ENCODE results near the gene DEFB132. TPM values are rescaled to one million over a fixed set of nuclear protein-coding genes. Genes with fewer than 3 reads are reported as not detected.

Gene DEFB132
- total and polyA plus RNA-seq, 2 experiments from 2014 or later = not detected

DNA sequence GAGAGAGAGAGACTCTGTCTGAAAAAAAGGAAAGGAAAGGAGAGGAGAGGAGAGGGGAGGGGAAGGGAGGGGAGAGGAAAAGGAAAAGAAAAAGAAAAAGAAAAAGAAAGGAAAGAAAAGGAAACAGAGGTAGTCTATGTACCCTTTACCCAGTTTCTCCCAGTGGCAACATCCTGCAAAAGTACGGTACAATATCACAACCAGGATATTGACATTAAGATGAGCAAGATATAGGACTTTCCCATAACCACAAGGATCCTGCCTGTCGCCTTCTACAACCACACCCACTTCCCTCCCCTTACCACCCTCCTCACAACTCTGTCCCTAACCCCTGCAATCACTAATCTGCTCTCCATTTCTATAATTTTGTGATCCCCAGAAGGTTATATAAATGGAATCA is 29.0 kb downstream of the DEFB132 start (continued):
- TF ChIP-seq ZNF331 (CRISPR knock-in tag; IDR thresholded peaks at IDR 0.05; ENCODE audit: low read depth) (no peak), EZH2phosphoT487 (IDR thresholded peaks at IDR 0.05; ENCODE audit: unreplicated experiment) (no peak), EZH2 (IDR thresholded peaks at IDR 0.05; ENCODE audit: low read depth, unreplicated experiment) (no peak)
- TF ChIP-seq, protein P1, sequence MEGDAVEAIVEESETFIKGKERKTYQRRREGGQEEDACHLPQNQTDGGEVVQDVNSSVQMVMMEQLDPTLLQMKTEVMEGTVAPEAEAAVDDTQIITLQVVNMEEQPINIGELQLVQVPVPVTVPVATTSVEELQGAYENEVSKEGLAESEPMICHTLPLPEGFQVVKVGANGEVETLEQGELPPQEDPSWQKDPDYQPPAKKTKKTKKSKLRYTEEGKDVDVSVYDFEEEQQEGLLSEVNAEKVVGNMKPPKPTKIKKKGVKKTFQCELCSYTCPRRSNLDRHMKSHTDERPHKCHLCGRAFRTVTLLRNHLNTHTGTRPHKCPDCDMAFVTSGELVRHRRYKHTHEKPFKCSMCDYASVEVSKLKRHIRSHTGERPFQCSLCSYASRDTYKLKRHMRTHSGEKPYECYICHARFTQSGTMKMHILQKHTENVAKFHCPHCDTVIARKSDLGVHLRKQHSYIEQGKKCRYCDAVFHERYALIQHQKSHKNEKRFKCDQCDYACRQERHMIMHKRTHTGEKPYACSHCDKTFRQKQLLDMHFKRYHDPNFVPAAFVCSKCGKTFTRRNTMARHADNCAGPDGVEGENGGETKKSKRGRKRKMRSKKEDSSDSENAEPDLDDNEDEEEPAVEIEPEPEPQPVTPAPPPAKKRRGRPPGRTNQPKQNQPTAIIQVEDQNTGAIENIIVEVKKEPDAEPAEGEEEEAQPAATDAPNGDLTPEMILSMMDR (conservative IDR thresholded peaks at IDR 0.05; ENCODE audit: low read depth in 2 of 2) = no peak

DNA sequence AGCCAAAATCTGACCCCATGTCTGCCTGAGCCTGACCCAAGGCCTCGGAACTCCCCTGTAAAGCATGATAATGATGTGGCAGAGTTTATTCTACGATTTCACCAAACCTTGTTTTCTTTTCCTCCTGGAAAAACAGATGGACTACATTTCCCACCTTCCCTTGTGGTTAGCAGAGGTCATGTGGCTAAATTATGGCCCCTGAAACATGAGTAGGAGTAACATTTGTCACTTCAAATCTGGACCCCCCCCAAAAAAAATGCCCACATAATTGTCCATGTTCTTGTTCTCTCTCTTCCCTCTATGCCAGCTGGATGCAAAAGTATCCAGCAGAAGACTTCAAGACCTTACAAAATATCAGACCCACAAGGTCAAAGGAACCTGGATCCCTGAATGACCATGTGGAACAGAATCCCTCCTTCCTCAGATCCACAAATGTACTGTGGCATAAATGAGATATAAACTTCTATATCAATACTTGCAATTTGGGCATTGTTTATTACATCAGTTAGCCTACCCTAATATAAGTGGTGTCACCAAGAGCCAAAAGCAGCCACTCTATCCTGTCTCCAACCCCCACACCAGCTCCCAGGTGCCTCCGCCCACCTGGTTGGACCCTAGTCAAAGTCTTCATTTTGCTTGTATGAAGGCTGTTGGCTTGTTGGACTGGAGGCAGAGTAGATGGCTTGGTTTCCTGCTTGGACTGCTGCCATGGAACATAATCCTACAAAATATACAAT is 31.6 kb downstream of the DEFB132 start:
- peaks cover 4% of the 10 kb centered on the region for H3K27me3 Mint-ChIP-seq (ENCODE audit: insufficient read depth, low read depth, poor library complexity)
- no peaks in the 10 kb centered on the region for H3K9me3 Mint-ChIP-seq
- Histone ChIP-seq H3K27ac (ENCODE audit: low read depth) (no peak overlapping the region), H3K4me3 (peak overlapping the region; percentile 94), H3K36me3 (ENCODE audit: insufficient read depth) (no peaks in the 10 kb centered on the region), H2AFZ (no peak overlapping the region), H3K27me3 (ENCODE audit: insufficient read depth) (peaks cover 14% of the 10 kb centered on the region), H3K9me2 (ENCODE audit: insufficient read depth) (no peaks in the 10 kb centered on the region), H3K4me1 (ENCODE audit: insufficient read depth) (peaks cover 21% of the 10 kb centered on the region), H3K4me2 (peak overlapping the region; percentile 83), H4K20me1 (replicated peaks; ENCODE audit: insufficient read depth) (no peaks in the 10 kb centered on the region; the same call in 1 of the 2 replicates), H3K79me2 (replicated peaks; ENCODE audit: insufficient read depth) (peaks cover 14% of the 10 kb centered on the region), H3F3A (replicated peaks; ENCODE audit: low read depth) (0 out of 2 replicates have a peak, but pooled peaks cover 7% of the 10 kb centered on the region)
- DNase-seq (ENCODE audit: low spot score) (no peak), ATAC-seq (no peak)
- H3K4me1 Mint-ChIP-seq = peaks cover 4% of the 10 kb centered on the region; the same call in 1 of the 3 replicates
- H3K4me3 Mint-ChIP-seq = no peak overlapping the region; the same call in 1 of the 3 replicates
- H3K36me3 Mint-ChIP-seq (ENCODE audit: low read depth) = peaks cover 10% of the 10 kb centered on the region
- no peak overlapping the region for H3K27ac Mint-ChIP-seq
- TF ChIP-seq, protein P2, sequence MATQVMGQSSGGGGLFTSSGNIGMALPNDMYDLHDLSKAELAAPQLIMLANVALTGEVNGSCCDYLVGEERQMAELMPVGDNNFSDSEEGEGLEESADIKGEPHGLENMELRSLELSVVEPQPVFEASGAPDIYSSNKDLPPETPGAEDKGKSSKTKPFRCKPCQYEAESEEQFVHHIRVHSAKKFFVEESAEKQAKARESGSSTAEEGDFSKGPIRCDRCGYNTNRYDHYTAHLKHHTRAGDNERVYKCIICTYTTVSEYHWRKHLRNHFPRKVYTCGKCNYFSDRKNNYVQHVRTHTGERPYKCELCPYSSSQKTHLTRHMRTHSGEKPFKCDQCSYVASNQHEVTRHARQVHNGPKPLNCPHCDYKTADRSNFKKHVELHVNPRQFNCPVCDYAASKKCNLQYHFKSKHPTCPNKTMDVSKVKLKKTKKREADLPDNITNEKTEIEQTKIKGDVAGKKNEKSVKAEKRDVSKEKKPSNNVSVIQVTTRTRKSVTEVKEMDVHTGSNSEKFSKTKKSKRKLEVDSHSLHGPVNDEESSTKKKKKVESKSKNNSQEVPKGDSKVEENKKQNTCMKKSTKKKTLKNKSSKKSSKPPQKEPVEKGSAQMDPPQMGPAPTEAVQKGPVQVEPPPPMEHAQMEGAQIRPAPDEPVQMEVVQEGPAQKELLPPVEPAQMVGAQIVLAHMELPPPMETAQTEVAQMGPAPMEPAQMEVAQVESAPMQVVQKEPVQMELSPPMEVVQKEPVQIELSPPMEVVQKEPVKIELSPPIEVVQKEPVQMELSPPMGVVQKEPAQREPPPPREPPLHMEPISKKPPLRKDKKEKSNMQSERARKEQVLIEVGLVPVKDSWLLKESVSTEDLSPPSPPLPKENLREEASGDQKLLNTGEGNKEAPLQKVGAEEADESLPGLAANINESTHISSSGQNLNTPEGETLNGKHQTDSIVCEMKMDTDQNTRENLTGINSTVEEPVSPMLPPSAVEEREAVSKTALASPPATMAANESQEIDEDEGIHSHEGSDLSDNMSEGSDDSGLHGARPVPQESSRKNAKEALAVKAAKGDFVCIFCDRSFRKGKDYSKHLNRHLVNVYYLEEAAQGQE (IDR thresholded peaks at IDR 0.05; ENCODE audit: unreplicated experiment) = no peak
- TF ChIP-seq ZNF114 (CRISPR knock-in tag; IDR thresholded peaks at IDR 0.05) (no peak), EZH2phosphoT487 (IDR thresholded peaks at IDR 0.05; ENCODE audit: unreplicated experiment) (no peak), NANOG (IDR thresholded peaks at IDR 0.05; ENCODE audit: borderline replicate concordance) (no peak), STAT1 (IDR thresholded peaks at IDR 0.05; ENCODE audit: unreplicated experiment) (no peak), CREB1 (CRISPR knock-in tag; IDR thresholded peaks at IDR 0.05; ENCODE audit: low read depth) (no peak), POLR2AphosphoS5 (IDR thresholded peaks at IDR 0.05; ENCODE audit: low read depth) (no peak), JUNB (IDR thresholded peaks at IDR 0.05; ENCODE audit: unreplicated experiment) (no peak)
- TF ChIP-seq, protein P1 (conservative IDR thresholded peaks at IDR 0.05; ENCODE audit: low read depth in 2 of 2) = no peak
- TF ChIP-seq, protein P3, sequence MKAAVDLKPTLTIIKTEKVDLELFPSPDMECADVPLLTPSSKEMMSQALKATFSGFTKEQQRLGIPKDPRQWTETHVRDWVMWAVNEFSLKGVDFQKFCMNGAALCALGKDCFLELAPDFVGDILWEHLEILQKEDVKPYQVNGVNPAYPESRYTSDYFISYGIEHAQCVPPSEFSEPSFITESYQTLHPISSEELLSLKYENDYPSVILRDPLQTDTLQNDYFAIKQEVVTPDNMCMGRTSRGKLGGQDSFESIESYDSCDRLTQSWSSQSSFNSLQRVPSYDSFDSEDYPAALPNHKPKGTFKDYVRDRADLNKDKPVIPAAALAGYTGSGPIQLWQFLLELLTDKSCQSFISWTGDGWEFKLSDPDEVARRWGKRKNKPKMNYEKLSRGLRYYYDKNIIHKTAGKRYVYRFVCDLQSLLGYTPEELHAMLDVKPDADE (IDR thresholded peaks at IDR 0.05) = no peak

Measured in GM23338 (cell line).